GM18861 (cell line): Measurements from ENCODE around the gene ITGA11.

ENCODE experiments used
- ATAC-seq: cut with Tn5 transposase; IDR thresholded peaks from one replicate; pipeline ENCODE4 v1.9.1; 2021; ENCODE audit not compliant: unreplicated experiment

Gene ITGA11, protein sequence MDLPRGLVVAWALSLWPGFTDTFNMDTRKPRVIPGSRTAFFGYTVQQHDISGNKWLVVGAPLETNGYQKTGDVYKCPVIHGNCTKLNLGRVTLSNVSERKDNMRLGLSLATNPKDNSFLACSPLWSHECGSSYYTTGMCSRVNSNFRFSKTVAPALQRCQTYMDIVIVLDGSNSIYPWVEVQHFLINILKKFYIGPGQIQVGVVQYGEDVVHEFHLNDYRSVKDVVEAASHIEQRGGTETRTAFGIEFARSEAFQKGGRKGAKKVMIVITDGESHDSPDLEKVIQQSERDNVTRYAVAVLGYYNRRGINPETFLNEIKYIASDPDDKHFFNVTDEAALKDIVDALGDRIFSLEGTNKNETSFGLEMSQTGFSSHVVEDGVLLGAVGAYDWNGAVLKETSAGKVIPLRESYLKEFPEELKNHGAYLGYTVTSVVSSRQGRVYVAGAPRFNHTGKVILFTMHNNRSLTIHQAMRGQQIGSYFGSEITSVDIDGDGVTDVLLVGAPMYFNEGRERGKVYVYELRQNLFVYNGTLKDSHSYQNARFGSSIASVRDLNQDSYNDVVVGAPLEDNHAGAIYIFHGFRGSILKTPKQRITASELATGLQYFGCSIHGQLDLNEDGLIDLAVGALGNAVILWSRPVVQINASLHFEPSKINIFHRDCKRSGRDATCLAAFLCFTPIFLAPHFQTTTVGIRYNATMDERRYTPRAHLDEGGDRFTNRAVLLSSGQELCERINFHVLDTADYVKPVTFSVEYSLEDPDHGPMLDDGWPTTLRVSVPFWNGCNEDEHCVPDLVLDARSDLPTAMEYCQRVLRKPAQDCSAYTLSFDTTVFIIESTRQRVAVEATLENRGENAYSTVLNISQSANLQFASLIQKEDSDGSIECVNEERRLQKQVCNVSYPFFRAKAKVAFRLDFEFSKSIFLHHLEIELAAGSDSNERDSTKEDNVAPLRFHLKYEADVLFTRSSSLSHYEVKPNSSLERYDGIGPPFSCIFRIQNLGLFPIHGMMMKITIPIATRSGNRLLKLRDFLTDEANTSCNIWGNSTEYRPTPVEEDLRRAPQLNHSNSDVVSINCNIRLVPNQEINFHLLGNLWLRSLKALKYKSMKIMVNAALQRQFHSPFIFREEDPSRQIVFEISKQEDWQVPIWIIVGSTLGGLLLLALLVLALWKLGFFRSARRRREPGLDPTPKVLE

GRCh38 chr15:68431792-68432401, at the start of gene ITGA11:
TSS of gene ITGA11 (minus strand) at chr15:68432163. CDS start at chr15:68432066, 97 bp downstream.
- no peak for ATAC-seq

DNA sequence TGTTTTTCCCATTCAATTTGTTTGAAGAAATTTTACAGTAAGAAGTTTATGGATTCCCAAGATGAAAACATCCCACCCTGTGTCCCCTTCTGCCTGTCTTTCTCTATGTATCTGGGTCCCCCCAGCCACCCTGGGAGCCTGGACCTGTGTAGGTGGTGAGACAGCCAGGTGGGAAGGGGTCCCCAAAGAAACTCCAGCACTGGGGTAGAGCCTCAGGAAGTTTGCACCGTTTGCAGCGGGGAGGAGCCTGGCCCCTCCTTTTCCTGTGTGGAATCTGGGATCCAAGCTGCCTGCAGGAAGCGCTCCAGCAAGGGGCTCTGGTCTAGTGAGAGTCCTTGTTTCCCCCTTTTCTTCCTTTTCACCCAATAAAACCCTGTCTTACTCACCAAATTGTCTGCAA, 49.4 kb upstream of the ITGA11 start:
- no peak for ATAC-seq

- no peak for ATAC-seq
These were observed 48.3 kb upstream of the ITGA11 start for GRCh38 chr15:68480296-68480695.

DNA sequence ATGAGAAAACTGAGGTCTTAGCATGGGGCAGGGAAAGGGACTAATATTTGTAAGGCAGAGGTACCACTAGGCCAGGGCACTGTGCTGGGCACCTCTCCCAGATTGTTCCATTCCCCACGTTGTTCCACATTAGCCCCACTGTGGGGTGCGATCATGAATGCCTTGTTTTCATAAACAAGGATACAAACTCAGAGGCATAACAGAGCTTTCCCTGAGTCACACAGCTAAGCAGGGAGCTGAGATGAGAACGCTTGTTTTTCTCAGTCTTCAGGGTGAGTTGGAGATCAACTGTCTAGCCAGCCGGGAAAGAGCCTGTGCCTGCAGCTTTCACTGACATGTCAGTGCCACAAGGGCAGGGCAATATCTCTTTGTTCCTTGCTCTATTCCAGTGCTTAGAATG, 47.9 kb upstream of the ITGA11 start:
- ATAC-seq: no peak

GRCh38 chr15:68479406-68479805, 47.4 kb upstream of the ITGA11 start:
- no peak for ATAC-seq

DNA sequence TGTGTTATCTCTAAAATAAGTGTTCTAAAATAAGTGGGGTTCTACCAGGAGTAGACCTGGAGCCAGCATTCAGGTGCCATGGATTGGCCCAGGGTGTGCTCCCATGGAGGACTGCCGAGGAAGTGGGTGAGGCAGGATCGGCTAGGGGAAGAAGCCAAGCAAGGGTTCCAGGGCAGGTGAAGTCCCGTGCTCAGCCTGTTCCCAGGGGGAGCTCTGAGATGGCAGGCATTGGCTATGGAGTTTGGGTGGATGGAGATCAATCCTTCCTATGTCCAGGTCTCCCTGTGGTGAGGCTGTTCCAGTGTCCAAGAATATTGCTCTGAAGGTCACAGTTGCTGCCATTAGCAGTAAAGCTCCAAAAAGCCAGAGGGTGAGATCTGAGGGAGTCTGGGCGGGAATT, 46.9 kb upstream of the ITGA11 start:
- no peak for ATAC-seq

GRCh38 chr15:68475449-68475848, 43.5 kb upstream of the ITGA11 start:
- no peak for ATAC-seq

DNA sequence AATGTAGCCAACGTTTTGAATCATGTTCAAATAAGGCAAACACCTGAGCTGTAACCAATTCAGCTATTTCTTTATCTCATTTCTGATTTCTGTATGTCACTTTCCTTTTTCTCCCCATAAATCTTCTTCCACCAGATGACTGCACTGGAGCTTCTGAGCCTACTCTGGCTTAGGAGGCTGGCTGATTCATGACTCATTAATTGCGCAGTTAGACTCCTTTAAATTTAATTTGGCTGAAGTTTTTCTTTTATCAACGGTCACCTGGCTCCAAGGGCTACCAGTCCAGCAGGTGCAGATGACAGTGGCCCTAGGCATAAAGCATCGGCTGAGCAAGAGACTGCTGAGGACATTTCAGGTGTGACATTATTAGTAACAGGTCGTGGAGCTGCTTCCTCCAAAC, 39.6 kb upstream of the ITGA11 start:
- no peak for ATAC-seq

DNA sequence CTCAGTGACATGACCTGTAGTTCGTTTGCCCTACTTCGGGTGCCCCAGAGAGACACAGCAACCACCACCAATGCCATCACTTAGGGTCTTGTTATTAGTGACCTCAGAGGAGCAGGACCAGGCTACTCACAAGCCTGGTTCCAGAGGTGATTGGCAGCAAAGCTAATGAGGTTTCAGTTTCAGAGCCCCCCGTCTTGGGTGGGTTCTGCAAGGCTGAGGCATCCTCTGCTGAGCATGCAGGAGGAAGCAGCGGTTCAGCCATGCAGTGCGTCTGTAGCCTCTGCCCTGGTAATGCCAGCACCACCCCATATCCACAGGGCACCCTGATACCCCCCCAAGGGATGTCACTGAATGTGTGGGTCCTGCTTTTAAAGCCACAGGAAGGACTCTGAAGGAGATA, 39.0 kb upstream of the ITGA11 start:
- no peak for ATAC-seq

- ATAC-seq: no peak
These were observed 38.2 kb upstream of the ITGA11 start for GRCh38 chr15:68470049-68470742.

- no peak for ATAC-seq
These were observed 37.4 kb upstream of the ITGA11 start for GRCh38 chr15:68469162-68470048.

- no peak for ATAC-seq
These were observed 34.9 kb upstream of the ITGA11 start for GRCh38 chr15:68466876-68467275.

DNA sequence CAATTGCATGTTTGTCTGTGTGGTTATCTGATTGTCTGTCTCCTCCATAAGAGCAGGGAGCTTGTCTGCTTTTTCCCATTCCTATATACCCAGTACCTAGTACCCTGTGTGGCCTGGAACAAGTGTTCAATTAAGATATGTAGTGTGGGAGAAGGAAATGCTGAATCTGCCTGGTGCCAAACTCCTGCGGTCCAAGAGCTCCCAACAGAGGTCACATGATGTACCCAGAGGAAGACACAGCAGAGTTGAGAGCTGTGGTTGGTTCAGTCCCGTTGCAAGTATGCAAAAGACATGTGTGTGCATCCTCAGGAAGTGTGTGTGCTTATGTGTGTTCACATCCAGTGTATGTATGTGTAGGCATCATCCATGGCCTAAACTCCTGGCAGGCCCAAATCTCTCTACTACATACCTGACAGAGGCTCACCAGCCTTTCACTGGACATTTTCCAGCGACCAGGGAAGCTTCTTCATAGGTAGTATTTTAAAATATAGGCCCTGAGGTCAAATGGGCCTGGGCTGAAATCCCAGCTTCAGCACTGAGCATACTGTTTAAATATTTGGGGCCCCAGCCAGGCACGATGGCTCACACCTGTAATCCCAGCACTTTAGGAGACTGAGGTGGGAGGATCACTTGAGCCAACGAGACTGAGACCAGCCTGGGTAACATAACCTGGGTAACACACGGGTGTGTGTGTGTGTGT, 34.0 kb upstream of the ITGA11 start:
- ATAC-seq: no peak

DNA sequence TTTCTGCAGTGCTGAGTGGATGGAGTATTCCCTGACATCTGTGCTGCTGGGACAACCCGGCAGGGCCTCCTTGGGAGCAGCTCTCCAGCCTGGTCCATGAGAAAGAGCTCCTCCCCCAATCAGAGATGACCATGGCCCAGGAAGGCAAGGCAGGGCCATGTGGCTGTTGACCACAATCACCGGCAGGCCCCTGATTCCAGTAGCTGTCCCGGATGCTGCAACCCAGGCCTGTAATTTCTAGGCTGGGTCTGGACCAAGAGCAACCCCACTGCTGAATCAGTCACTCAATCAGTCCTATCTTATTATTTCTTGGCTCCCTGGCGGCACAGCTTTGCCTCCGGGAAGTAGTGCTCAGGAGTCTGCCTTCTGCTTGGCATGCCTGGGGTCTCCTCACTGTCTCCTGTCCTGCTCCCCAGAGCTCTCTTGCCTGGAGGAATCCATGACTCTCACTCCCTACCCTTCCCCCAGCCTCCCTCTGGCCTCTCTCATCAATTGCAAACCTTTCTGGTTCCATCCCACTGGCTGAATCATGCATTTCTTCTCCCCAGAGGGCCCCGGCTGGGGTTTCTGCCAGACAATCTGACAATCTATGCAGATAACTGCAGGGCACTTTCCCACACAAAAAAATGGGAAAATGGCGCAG, 32.6 kb upstream of the ITGA11 start:
- no peak for ATAC-seq

GRCh38 chr15:68463996-68464395, 32.0 kb upstream of the ITGA11 start:
- ATAC-seq: no peak

DNA sequence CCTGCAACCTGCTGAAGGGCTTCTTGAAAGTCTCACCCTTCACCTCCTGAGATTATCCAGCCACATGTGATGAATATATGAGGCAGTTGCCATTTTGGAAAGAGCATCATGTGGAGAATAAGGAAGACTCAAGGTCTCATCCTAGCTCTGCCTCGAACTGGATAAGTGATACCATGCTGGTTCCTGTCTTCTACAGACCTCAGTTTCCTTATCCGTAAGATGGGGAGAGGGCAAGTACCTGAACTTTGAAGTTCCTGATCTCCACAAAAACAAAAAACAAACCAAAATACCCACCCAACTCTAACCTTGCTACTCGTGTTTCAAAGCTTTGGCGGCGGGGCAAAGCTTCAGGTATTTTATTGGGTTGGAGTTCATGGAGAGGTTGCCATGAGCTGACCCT, 31.5 kb upstream of the ITGA11 start:
- no peak for ATAC-seq

GRCh38 chr15:68460166-68460565, 28.2 kb upstream of the ITGA11 start:
- ATAC-seq: no peak

- ATAC-seq: no peak
These were observed 18.2 kb upstream of the ITGA11 start for GRCh38 chr15:68450192-68450591.
